ENCODE results near the gene ADAMTS2.

DNA sequence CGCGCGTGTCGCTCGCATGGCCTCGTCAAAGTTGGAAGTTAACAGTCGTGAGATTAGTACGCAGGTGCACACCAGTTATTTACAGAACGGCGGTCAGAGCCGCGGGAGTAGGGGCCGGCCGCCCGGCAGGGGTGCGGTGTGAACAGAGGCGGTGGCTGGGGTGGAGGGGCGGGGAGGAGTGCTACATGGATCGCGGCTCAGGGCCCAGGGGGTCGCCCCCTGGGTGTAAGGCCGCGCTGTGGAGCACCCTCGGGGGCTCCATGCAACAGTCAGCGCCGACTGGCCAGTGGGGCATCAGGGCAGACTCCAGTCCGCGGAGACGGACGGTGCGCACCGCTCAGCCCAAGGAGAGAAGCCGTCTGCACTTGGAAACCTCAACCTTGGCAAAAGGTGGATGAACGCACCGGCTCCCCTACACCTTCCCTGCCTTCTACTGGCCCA is 224.8 kb downstream of the ADAMTS2 start:
- TF ChIP-seq, protein P1, sequence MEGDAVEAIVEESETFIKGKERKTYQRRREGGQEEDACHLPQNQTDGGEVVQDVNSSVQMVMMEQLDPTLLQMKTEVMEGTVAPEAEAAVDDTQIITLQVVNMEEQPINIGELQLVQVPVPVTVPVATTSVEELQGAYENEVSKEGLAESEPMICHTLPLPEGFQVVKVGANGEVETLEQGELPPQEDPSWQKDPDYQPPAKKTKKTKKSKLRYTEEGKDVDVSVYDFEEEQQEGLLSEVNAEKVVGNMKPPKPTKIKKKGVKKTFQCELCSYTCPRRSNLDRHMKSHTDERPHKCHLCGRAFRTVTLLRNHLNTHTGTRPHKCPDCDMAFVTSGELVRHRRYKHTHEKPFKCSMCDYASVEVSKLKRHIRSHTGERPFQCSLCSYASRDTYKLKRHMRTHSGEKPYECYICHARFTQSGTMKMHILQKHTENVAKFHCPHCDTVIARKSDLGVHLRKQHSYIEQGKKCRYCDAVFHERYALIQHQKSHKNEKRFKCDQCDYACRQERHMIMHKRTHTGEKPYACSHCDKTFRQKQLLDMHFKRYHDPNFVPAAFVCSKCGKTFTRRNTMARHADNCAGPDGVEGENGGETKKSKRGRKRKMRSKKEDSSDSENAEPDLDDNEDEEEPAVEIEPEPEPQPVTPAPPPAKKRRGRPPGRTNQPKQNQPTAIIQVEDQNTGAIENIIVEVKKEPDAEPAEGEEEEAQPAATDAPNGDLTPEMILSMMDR (conservative IDR thresholded peaks at IDR 0.05; ENCODE audit: low read depth, low read length) = no peak
- TF ChIP-seq EZH2 (IDR thresholded peaks at IDR 0.05; ENCODE audit: low read length, unreplicated experiment) (no peak), EZH2phosphoT487 (IDR thresholded peaks at IDR 0.05; ENCODE audit: borderline replicate concordance, low read length) (no peak)
